GM12875 (cell line): Measurements from ENCODE around the gene VAV2.
"Not testable (repeated sequence)": the region's sequence is repeated elsewhere in the genome, so short reads cannot be mapped to it uniquely, and the experiment has no call there.

Experiments
- H3K4me3 ChIP-seq: one replicate; pipeline ENCODE4 v1.5.1; 2011; ENCODE audit warnings: low read depth, low read length, control low read depth
- TF ChIP-seq, protein P1 (sequence below): IDR thresholded peaks from 2 replicates; pipeline ENCODE4 v1.5.1; 2011; ENCODE audit warnings: low read depth, mild to moderate bottlenecking, control low read depth, inconsistent platforms, low read length, moderate library complexity, borderline replicate concordance; ENCODE audit not compliant: insufficient read depth

Gene VAV2

GRCh38 chr9:133926165-133926856 is 65.8 kb downstream of the VAV2 start:
- H3K4me3 ChIP-seq = no peak overlapping the region
- TF ChIP-seq, protein P1, sequence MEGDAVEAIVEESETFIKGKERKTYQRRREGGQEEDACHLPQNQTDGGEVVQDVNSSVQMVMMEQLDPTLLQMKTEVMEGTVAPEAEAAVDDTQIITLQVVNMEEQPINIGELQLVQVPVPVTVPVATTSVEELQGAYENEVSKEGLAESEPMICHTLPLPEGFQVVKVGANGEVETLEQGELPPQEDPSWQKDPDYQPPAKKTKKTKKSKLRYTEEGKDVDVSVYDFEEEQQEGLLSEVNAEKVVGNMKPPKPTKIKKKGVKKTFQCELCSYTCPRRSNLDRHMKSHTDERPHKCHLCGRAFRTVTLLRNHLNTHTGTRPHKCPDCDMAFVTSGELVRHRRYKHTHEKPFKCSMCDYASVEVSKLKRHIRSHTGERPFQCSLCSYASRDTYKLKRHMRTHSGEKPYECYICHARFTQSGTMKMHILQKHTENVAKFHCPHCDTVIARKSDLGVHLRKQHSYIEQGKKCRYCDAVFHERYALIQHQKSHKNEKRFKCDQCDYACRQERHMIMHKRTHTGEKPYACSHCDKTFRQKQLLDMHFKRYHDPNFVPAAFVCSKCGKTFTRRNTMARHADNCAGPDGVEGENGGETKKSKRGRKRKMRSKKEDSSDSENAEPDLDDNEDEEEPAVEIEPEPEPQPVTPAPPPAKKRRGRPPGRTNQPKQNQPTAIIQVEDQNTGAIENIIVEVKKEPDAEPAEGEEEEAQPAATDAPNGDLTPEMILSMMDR = no peak

- H3K4me3 ChIP-seq = no peak overlapping the region
- TF ChIP-seq, protein P1 = no peak
Measured at GRCh38 chr9:133924453-133924852, 67.7 kb downstream of the VAV2 start.

DNA sequence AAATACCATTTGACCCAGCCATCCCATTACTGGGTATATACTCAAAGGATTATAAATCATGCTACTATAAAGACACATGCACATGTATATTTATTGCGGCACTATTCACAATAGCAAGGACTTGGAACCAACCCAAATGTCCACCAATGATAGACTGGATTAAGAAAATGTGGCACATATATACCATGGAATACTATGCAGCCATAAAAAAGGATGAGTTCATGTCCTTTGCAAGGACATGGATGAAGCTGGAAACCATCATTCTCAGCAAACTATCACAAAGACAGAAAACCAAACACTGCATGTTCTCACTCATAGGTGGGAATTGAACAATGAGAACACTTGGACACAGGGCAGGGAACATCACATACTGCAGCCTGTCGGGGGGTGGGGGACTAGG is 68.5 kb downstream of the VAV2 start:
- not testable (repeated sequence) for H3K4me3 ChIP-seq

DNA sequence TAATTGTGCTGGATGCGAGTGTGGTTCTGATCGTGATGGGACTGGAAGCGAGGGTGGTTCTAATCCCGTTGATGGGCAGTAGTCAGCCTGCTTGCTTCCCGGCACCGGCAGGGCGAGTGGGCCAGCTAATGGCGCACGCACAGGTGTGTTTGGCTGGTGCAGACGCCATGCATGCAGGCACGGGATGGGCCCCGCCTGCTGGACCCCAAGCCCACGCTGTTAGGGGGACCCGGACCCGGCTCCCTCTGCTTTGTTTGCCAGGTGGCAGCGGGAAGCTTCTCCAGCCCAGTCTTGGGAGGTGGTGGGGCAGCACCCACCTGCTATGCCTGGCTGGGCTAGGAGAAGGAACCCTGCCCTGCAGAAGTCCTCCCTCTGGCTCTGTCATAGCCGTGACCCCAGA is 70.3 kb downstream of the VAV2 start:
- TF ChIP-seq, protein P1 = no peak
- H3K4me3 ChIP-seq = no peak overlapping the region

- H3K4me3 ChIP-seq = no peak overlapping the region
- TF ChIP-seq, protein P1 = no peak
Measured at GRCh38 chr9:133920471-133920870, 71.7 kb downstream of the VAV2 start.

GRCh38 chr9:133919253-133920115 is 72.6 kb downstream of the VAV2 start:
- TF ChIP-seq, protein P1 = no peak
- H3K4me3 ChIP-seq = no peak overlapping the region

DNA sequence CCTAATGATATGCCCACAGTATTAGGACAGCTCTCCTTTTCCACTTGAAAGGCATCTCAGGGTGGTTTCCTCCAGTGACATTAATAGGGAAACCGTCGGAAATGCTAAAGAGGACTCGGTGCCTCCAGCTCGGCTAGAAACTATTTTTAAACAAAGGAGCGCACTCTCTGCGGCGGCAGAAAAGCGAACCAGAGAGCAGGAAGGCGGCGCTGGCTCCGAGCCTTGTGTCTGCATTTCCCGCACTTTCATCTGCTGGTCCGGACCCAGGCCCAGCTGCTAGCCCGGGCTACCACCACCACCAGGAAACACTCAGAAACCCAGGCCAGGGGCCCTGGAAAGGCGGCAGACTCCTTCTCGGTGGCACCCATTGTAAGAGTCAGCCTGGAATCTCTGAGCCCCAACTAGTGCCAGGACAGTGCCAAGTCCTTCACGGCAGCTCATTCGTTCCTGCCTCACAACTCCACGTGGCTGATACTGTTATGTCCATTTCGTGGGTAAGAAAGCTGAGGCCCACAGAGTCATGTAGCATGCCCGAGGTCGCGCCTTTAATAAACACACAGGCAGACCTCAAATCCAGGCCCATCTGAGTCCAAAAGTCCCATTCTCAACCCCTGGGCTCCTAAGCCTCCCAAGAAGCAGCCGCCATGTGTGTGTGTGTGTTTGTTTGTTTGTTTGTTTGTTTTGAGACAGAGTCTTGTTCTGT is 73.9 kb downstream of the VAV2 start:
- no peak overlapping the region for H3K4me3 ChIP-seq
- TF ChIP-seq, protein P1 = no peak
